RWPE2 (cell line): ENCODE measurements around the gene GLT1D1.

Source experiments
- ATAC-seq: fragments of 200-7000 bp; cut with Tn5 transposase; 3 replicates; pipeline ENCODE4 v1.9.1; 2021; ENCODE audit warnings: low read depth
- DNase-seq: peaks from one replicate; pipeline ENCODE4 v3.0.0-alpha.2; 2020; ENCODE audit warnings: low spot score
- H3K27ac ChIP-seq: fragments of 450-650 bp; 2 replicates; pipeline ENCODE4 v1.5.1; 2017; ENCODE audit warnings: mild to moderate bottlenecking; ENCODE audit not compliant: poor library complexity, severe bottlenecking
- H3K27me3 ChIP-seq: fragments of 250-450 bp; sonication (Bioruptor Pico); 2 replicates; pipeline ENCODE4 v1.5.1; 2021; ENCODE audit warnings: mild to moderate bottlenecking, moderate library complexity; ENCODE audit not compliant: insufficient read depth, poor library complexity, severe bottlenecking
- H3K36me3 ChIP-seq: fragments of 250-450 bp; sonication (Bioruptor Pico); 2 replicates; pipeline ENCODE4 v1.5.1; 2020; ENCODE audit warnings: low read depth, mild to moderate bottlenecking, moderate library complexity
- H3K4me1 ChIP-seq: fragments of 250-450 bp; sonication (Bioruptor Pico); 2 replicates; pipeline ENCODE4 v1.5.1; 2021; ENCODE audit warnings: mild to moderate bottlenecking, moderate library complexity; ENCODE audit not compliant: insufficient read depth, poor library complexity, severe bottlenecking
- H3K4me3 ChIP-seq: fragments of 250-450 bp; sonication (Bioruptor Pico); 2 replicates; pipeline ENCODE4 v1.5.1; 2021; ENCODE audit warnings: mild to moderate bottlenecking, moderate library complexity; ENCODE audit not compliant: severe bottlenecking
- H3K9me3 ChIP-seq: fragments of 250-450 bp; sonication (Bioruptor Pico); 2 replicates; pipeline ENCODE4 v1.5.1; 2021; ENCODE audit warnings: mild to moderate bottlenecking, moderate library complexity; ENCODE audit not compliant: severe bottlenecking
- TF ChIP-seq, protein P1 (sequence below): fragments of 450-650 bp; IDR thresholded peaks from one replicate; pipeline ENCODE4 v1.5.1; 2017; ENCODE audit warnings: mild to moderate bottlenecking, moderate library complexity; ENCODE audit not compliant: poor library complexity, severe bottlenecking

GLT1D1 gene

GRCh38 chr12:128991716-128992115, 138.4 kb downstream of the GLT1D1 start:
- no peak for ATAC-seq
- no peak for DNase-seq
- Histone ChIP-seq H3K27ac (no peak overlapping the region), H3K27me3 (no peaks in the 10 kb centered on the region), H3K36me3 (no peaks in the 10 kb centered on the region), H3K9me3 (no peaks in the 10 kb centered on the region), H3K4me3 (no peak overlapping the region), H3K4me1 (no peaks in the 10 kb centered on the region)
- TF ChIP-seq, protein P1, sequence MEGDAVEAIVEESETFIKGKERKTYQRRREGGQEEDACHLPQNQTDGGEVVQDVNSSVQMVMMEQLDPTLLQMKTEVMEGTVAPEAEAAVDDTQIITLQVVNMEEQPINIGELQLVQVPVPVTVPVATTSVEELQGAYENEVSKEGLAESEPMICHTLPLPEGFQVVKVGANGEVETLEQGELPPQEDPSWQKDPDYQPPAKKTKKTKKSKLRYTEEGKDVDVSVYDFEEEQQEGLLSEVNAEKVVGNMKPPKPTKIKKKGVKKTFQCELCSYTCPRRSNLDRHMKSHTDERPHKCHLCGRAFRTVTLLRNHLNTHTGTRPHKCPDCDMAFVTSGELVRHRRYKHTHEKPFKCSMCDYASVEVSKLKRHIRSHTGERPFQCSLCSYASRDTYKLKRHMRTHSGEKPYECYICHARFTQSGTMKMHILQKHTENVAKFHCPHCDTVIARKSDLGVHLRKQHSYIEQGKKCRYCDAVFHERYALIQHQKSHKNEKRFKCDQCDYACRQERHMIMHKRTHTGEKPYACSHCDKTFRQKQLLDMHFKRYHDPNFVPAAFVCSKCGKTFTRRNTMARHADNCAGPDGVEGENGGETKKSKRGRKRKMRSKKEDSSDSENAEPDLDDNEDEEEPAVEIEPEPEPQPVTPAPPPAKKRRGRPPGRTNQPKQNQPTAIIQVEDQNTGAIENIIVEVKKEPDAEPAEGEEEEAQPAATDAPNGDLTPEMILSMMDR, result no peak

GRCh38 chr12:128992116-128992515, 138.8 kb downstream of the GLT1D1 start:
- H3K27ac ChIP-seq, result no peak overlapping the region
- H3K36me3 ChIP-seq, result no peaks in the 10 kb centered on the region
- TF ChIP-seq, protein P1, result no peak
- H3K4me3 ChIP-seq, result no peak overlapping the region
- no peaks in the 10 kb centered on the region for H3K27me3 ChIP-seq
- ATAC-seq (no peak), DNase-seq (no peak)
- H3K4me1 ChIP-seq, result no peaks in the 10 kb centered on the region
- H3K9me3 ChIP-seq, result no peaks in the 10 kb centered on the region

DNA sequence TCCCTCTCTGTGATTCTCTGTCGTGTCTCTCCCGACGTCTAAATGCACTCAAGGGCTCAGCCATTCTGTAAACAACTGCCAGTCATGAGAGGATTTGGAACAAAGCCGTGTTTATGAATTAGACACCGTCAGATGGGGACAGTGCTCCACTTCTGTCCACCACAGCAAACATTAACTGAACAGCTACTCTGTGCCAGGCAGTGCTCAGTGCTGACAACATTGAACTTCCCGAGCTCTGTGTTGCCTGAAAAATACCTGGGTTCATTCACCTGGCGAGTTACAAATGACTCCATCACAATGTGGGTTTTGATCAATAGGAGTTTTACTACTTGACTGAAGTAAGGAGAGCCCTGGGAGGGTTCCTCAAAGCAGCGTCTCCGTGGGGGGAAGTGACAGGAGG, 139.3 kb downstream of the GLT1D1 start:
- DNase-seq (no peak), ATAC-seq (no peak)
- Histone ChIP-seq H3K9me3 (no peaks in the 10 kb centered on the region), H3K27me3 (no peaks in the 10 kb centered on the region), H3K4me1 (no peaks in the 10 kb centered on the region), H3K36me3 (no peaks in the 10 kb centered on the region), H3K4me3 (no peak overlapping the region), H3K27ac (no peak overlapping the region)
- TF ChIP-seq, protein P1, result no peak

GRCh38 chr12:128994856-128995255, 141.6 kb downstream of the GLT1D1 start:
- TF ChIP-seq, protein P1, result no peak
- no peak overlapping the region for H3K4me3 ChIP-seq
- H3K27ac ChIP-seq, result no peak overlapping the region
- DNase-seq, result no peak
- H3K4me1 ChIP-seq, result no peaks in the 10 kb centered on the region
- H3K36me3 ChIP-seq, result no peaks in the 10 kb centered on the region
- no peak for ATAC-seq
- H3K27me3 ChIP-seq, result no peaks in the 10 kb centered on the region
- no peaks in the 10 kb centered on the region for H3K9me3 ChIP-seq

DNA sequence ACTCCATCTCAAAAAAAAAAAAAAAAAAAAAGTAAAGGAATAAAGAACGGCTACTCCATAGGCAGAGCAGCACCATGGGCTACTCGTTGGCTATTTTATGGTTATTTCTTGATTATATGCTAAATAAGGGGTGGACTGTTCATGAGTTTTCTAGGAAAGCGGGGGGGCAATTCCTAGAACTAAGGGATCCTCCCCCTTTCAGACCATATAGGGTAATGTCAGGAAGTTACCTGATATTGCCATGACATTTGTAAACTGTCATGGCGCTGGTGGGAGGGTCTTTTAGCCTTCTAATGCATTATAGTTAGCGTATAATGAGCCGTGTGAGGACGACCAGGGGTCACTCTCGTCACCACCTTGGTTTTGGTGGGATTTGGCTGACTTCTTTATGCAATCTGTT, 142.3 kb downstream of the GLT1D1 start:
- ATAC-seq, result no peak
- Histone ChIP-seq H3K36me3 (no peaks in the 10 kb centered on the region), H3K4me3 (no peak overlapping the region), H3K9me3 (no peaks in the 10 kb centered on the region), H3K27ac (no peak overlapping the region), H3K4me1 (no peaks in the 10 kb centered on the region), H3K27me3 (no peaks in the 10 kb centered on the region)
- TF ChIP-seq, protein P1, result no peak
- no peak for DNase-seq
